ENCODE data around the gene GALR2.

GALR2 gene

DNA sequence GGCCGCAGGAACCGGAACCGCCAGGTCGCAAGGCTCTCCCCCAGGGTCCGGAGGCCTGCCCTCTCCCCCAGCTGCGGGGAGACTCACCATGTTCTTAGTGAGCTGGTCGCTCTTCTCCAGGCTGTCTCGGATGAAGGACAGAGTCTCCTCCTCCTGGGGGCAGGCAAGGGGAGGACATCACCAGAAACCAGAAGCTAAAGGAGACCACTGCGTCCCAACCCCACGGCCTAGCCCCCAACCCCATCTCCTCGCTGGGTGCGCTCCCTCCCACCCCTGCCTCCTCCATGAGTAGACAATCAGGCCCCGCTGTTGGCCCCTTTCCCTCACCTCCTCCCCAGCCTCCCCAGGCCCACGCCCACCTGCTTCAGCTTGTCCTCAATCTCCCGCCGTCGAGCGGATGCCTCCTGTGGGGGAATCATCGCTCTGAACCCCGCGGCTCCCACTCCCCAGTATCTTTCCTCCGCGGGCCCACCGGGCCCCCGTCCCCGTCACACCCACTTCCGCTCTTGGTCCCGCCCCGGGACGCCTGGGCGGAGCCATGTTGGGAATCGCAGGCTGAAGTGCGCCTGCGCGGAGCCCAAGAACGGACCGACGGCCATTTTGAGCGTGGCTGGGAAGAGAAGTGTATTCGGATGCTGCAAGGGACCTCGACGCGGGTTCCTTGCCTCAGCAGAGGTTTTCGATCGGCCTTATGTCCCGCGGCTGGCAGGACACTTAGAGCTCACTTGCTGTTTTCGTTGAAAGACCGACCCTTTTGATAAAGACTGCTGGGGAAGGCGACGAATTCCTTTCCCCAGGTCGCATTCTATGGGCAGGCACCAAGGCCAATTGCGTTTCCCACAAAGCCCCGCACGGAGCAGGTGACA is 28.9 kb downstream of the GALR2 start, which contains the start of gene EXOC7:
TSS of gene EXOC7 (minus strand) at position 514 of the 866 bp plus-strand sequence. CDS start at position 419, 95 bp downstream.
- no peak for TF ChIP-seq CTCF (conservative IDR thresholded peaks at IDR 0.05; ENCODE audit: low read depth)
- peak within 1 kb of the TSS; percentile 79 for H3K27ac ChIP-seq
- CTCF ChIA-PET = interaction anchor here (0.5 to 1.2 kb wide), 6 partner anchors 18 to 196 kb away, joined by 3 to 7 read pairs (median 4); partner anchors contain the start of gene FOXJ1
- POLR2A ChIA-PET (ENCODE audit: low non-redundant PET) = interaction anchor here (1.2 kb wide), 1 partner anchor 20 kb away, joined by 3 read pairs; no protein-coding TSS in a partner anchor
- peak; percentile 95 for DNase-seq (ENCODE audit: low spot score)

- peak overlapping the region; percentile 79 for H3K27ac ChIP-seq
- ChIA-PET POLR2A (ENCODE audit: low non-redundant PET) (no interaction called here), CTCF (interaction anchor here (1.0 to 1.6 kb wide), 2 partner anchors 17 to 175 kb away, joined by 4 to 5 read pairs; no protein-coding TSS in a partner anchor)
- TF ChIP-seq CTCF (conservative IDR thresholded peaks at IDR 0.05; ENCODE audit: low read depth) = no peak
- no peak for DNase-seq (ENCODE audit: low spot score)
These were observed 29.7 kb downstream of the GALR2 start for GRCh38 chr17:76104140-76104895.

DNA sequence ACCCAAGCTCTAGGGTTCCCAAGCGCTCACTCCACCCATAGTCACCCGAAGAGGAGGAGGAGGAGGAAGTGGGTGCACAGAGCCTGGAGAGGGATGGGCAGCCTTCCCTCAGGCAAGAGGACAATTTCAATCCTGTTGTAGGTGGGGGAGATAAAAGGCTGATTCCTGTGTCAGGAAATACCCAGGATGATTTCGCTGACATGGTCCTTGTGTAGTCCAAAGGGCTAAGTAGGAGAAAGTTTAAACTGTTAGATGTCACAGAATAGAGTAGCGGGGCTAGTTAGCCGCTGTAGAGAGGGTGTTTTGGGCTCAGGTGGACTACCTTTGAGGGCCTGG is 30.3 kb downstream of the GALR2 start:
- no peak overlapping the region for H3K27ac ChIP-seq
- DNase-seq (ENCODE audit: low spot score) = no peak
- CTCF ChIA-PET = interaction anchor here (1.6 kb wide), 1 partner anchor 175 kb away, joined by 4 read pairs; no protein-coding TSS in a partner anchor
- POLR2A ChIA-PET (ENCODE audit: low non-redundant PET) = no interaction called here
- TF ChIP-seq CTCF (conservative IDR thresholded peaks at IDR 0.05; ENCODE audit: low read depth) = no peak

GRCh38 chr17:76106703-76107102 is 32.1 kb downstream of the GALR2 start:
- TF ChIP-seq CTCF (conservative IDR thresholded peaks at IDR 0.05; ENCODE audit: low read depth) = no peak
- no peak for DNase-seq (ENCODE audit: low spot score)
- CTCF ChIA-PET = interaction anchor here (0.7 to 1.0 kb wide), 2 partner anchors 173 to 203 kb away, joined by 3 read pairs; no protein-coding TSS in a partner anchor
- no peak overlapping the region for H3K27ac ChIP-seq
- POLR2A ChIA-PET (ENCODE audit: low non-redundant PET) = no interaction called here

DNA sequence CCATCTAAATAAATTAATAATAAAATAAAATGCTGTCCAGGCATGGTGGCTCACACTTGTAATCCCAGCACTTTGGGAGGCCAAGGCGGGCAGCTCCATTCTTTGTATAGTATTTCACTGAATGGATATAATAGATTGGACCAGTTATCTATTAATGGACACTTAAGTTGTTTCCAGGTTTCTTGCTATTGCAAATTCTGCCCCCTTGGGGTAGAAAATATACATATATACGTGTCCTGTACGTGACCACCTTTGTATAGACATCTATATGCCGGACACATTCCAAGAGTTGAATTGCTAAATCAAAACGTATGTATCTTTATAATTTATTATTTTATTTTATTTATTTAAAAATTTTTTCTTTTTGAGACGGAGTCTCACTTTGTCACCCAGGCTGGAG is 32.9 kb downstream of the GALR2 start:
- DNase-seq (ENCODE audit: low spot score) = no peak
- TF ChIP-seq CTCF (conservative IDR thresholded peaks at IDR 0.05; ENCODE audit: low read depth) = peak; percentile 16; the same call in 1 of the 2 replicates
- ChIA-PET CTCF (interaction anchor here (0.7 kb wide), 2 partner anchors 172 to 1900 kb away, joined by 3 read pairs; no protein-coding TSS in a partner anchor), POLR2A (ENCODE audit: low non-redundant PET) (no interaction called here)
- H3K27ac ChIP-seq = no peak overlapping the region

DNA sequence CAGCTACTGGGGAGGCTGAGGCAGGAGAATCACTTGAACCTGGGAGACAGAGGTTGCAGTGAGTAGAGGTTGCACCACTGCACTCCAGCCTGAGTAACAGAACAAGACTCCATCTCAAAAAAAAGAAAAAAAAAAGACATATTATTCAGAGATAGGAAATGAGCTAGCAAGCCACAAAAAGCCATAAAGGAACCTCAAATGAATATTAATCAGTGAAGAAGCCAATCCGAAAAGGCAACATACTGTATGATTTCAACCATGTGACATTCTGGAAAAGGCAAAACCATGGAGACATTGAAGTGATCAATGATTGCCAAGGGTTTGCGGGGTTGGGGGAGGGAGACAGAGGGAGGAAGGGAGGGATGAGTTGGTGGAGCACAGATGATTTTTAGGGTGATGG is 37.4 kb downstream of the GALR2 start:
- H3K27ac ChIP-seq = no peak overlapping the region
- CTCF ChIA-PET = no interaction called here
- DNase-seq (ENCODE audit: low spot score) = no peak
- POLR2A ChIA-PET (ENCODE audit: low non-redundant PET) = no interaction called here
- no peak for TF ChIP-seq CTCF (conservative IDR thresholded peaks at IDR 0.05; ENCODE audit: low read depth)
